SU-DHL-6 (cell line): ENCODE measurements around the gene LRRC2.

Source experiments
- H2AFZ ChIP-seq: fragments of 200-600 bp; sonication (generic); 2 replicates; pipeline ENCODE4 v1.6.1; 2014; ENCODE audit warnings: low read depth, mild to moderate bottlenecking, moderate library complexity, mixed read lengths, antibody characterized with exemption, low read length; ENCODE audit not compliant: severe bottlenecking
- H3F3A ChIP-seq: fragments of 200-600 bp; shearing (Covaris generic); 2 replicates; pipeline ENCODE4 v1.6.0; 2016; ENCODE audit warnings: antibody characterized with exemption, mild to moderate bottlenecking; ENCODE audit not compliant: insufficient read depth
- H3K27ac ChIP-seq: fragments of 200-600 bp; sonication (generic); 2 replicates; pipeline ENCODE4 v1.5.1; 2016; ENCODE audit warnings: low read depth, mild to moderate bottlenecking, low read length, moderate library complexity, mixed read lengths
- H3K27me3 ChIP-seq: fragments of 200-600 bp; sonication (generic), shearing (Covaris generic); 2 replicates; pipeline ENCODE4 v1.6.0; 2014; ENCODE audit warnings: mild to moderate bottlenecking, low read length
- H3K36me3 ChIP-seq: fragments of 200-600 bp; sonication (generic); 2 replicates; pipeline ENCODE4 v1.6.1; 2014; ENCODE audit warnings: mild to moderate bottlenecking, low read length, mixed read lengths
- H3K4me2 ChIP-seq: fragments of 300-600, 200-600 bp; shearing (Covaris generic), sonication (generic); 2 replicates; pipeline ENCODE4 v1.6.0; 2014; ENCODE audit warnings: low read length, low read depth, mild to moderate bottlenecking; ENCODE audit not compliant: poor library complexity, severe bottlenecking
- H3K4me3 ChIP-seq: fragments of 200-600 bp; sonication (generic); 2 replicates; pipeline ENCODE4 v1.5.1; 2014; ENCODE audit warnings: antibody characterized with exemption, low read length, mild to moderate bottlenecking, mixed read lengths; ENCODE audit not compliant: insufficient read depth, poor library complexity, severe bottlenecking
- H3K79me2 ChIP-seq: fragments of 200-600 bp; sonication (generic); 2 replicates; pipeline ENCODE4 v1.6.1; 2014; ENCODE audit warnings: mild to moderate bottlenecking, low read length, moderate library complexity; ENCODE audit not compliant: insufficient read depth
- H3K9ac ChIP-seq: fragments of 200-600 bp; sonication (generic); 2 replicates; pipeline ENCODE4 v1.7.0; 2014; ENCODE audit warnings: mild to moderate bottlenecking, low read length
- H3K9me2 ChIP-seq: fragments of 200-600 bp; sonication (generic); replicated peaks from 2 replicates; pipeline ENCODE4 v1.6.1; 2014; ENCODE audit warnings: low read length; ENCODE audit not compliant: insufficient read depth
- H3K9me3 ChIP-seq: fragments of 200-600 bp; sonication (generic); 2 replicates; pipeline ENCODE4 v1.6.1; 2014; ENCODE audit warnings: low read length, mixed read lengths; ENCODE audit not compliant: insufficient read depth
- H4K20me1 ChIP-seq: fragments of 200-600 bp; sonication (generic); 2 replicates; pipeline ENCODE4 v1.6.1; 2014; ENCODE audit warnings: low read depth, mild to moderate bottlenecking, antibody characterized with exemption, low read length, moderate library complexity, mixed read lengths
- EZH2phosphoT487 ChIP-seq: fragments of 200-600 bp; sonication (generic), shearing (Covaris generic); conservative IDR thresholded peaks from 2 replicates; pipeline ENCODE4 v1.6.1; 2018; ENCODE audit warnings: mild to moderate bottlenecking, antibody characterized with exemption, low read length, moderate library complexity, mixed read lengths
- TF ChIP-seq, protein P1 (sequence below): fragments of 200-600 bp; sonication (generic); IDR thresholded peaks from one replicate; pipeline ENCODE4 v1.5.1; 2017; ENCODE audit warnings: antibody characterized with exemption, mild to moderate bottlenecking, low read length, moderate library complexity; ENCODE audit not compliant: insufficient read depth, poor library complexity, severe bottlenecking

Gene LRRC2

DNA sequence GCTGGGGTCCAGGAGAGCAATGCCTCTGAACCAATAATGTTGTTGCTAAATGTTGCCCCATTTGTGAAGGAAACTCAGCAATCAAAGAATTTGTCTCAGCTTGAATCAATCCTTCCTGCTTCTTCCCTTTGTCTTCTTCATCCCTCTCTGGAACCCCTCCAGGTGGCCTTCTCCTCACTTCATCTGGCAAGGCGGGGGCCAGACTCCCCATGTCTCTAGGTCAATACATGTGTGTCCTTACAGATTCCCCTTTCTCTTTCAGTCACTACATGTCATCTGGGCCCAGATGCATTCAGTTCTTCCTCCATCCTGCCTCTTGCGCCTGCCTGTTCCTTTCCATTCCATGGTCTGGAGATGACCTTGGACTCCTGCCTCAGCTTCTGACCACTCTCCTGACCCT, 93.4 kb downstream of the LRRC2 start:
- H2AFZ ChIP-seq: no peak overlapping the region
- no peaks in the 10 kb centered on the region for H3K79me2 ChIP-seq
- TF ChIP-seq, protein P1, sequence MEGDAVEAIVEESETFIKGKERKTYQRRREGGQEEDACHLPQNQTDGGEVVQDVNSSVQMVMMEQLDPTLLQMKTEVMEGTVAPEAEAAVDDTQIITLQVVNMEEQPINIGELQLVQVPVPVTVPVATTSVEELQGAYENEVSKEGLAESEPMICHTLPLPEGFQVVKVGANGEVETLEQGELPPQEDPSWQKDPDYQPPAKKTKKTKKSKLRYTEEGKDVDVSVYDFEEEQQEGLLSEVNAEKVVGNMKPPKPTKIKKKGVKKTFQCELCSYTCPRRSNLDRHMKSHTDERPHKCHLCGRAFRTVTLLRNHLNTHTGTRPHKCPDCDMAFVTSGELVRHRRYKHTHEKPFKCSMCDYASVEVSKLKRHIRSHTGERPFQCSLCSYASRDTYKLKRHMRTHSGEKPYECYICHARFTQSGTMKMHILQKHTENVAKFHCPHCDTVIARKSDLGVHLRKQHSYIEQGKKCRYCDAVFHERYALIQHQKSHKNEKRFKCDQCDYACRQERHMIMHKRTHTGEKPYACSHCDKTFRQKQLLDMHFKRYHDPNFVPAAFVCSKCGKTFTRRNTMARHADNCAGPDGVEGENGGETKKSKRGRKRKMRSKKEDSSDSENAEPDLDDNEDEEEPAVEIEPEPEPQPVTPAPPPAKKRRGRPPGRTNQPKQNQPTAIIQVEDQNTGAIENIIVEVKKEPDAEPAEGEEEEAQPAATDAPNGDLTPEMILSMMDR: no peak
- TF ChIP-seq EZH2phosphoT487: no peak
- H3K4me2 ChIP-seq: no peak overlapping the region
- H3F3A ChIP-seq: no peaks in the 10 kb centered on the region
- no peak overlapping the region for H3K27ac ChIP-seq
- no peak overlapping the region for H3K9ac ChIP-seq
- H4K20me1 ChIP-seq: no peaks in the 10 kb centered on the region
- no peaks in the 10 kb centered on the region for H3K27me3 ChIP-seq
- no peaks in the 10 kb centered on the region for H3K36me3 ChIP-seq
- H3K4me3 ChIP-seq: no peak overlapping the region
- no peaks in the 10 kb centered on the region for H3K9me3 ChIP-seq
- H3K9me2 ChIP-seq: no peaks in the 10 kb centered on the region

DNA sequence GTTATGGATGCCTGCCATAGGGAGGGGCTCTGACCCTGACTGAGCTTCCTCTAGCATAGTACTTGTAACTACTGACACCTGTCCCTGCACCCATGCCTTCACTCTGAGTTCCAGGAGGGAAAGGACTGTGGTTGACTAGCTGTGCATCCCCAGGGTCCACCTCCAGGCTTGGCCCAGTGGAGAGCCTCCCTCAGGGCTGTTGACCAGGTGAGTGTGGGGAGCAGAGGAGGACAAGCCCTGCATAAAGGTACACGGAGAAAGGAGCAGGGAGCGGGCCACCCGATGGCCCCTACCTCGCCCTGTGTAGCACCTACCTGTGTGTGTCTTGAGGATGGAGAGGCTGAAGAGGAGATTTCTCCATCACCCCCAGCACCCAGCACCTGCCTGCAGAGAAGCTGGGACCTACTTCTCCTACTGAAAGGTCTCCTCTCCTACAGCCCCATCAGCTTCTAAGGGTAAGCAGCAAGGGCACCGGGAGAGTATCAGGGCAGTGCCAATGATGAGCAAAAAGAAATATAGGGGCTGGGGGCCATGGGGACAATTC, 94.7 kb downstream of the LRRC2 start:
- TF ChIP-seq EZH2phosphoT487: no peak
- TF ChIP-seq, protein P1: no peak
- Histone ChIP-seq H3K9me2 (no peaks in the 10 kb centered on the region), H4K20me1 (no peaks in the 10 kb centered on the region), H3K36me3 (no peaks in the 10 kb centered on the region), H3F3A (no peaks in the 10 kb centered on the region), H3K9me3 (no peaks in the 10 kb centered on the region), H3K79me2 (no peaks in the 10 kb centered on the region), H3K27me3 (no peaks in the 10 kb centered on the region), H3K27ac (no peak overlapping the region), H2AFZ (no peak overlapping the region), H3K9ac (no peak overlapping the region), H3K4me2 (no peak overlapping the region), H3K4me3 (no peak overlapping the region)

DNA sequence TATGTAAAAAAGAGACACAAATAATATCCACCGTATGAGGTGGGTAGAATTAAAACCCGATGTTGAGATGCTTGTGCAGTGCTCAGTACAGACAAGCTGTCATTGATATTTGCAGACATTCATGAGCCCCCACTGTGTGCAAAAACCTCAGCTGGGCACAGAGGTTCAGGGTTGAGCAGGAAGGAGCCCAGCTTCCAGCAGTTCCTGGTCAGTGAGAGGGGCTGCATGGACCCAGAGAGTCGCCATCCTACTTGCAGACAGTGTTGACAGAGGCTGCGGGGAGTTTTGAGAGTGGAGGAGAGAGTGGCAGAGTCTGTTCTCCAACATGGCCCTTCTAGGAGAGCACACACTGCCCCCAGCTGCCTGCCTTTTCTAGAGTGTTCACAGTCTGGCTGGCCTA, 95.3 kb downstream of the LRRC2 start:
- Histone ChIP-seq H3K9ac (no peak overlapping the region), H3K27ac (no peak overlapping the region), H3K9me3 (no peaks in the 10 kb centered on the region), H3K4me3 (no peak overlapping the region), H4K20me1 (no peaks in the 10 kb centered on the region), H3K79me2 (no peaks in the 10 kb centered on the region), H3K36me3 (no peaks in the 10 kb centered on the region), H3K9me2 (no peaks in the 10 kb centered on the region), H2AFZ (no peak overlapping the region), H3F3A (no peaks in the 10 kb centered on the region), H3K4me2 (no peak overlapping the region), H3K27me3 (no peaks in the 10 kb centered on the region)
- no peak for TF ChIP-seq EZH2phosphoT487
- TF ChIP-seq, protein P1: no peak
